ENCODE data around the gene SPIRE2. TPM values are rescaled to one million over a fixed set of nuclear protein-coding genes. Genes with fewer than 3 reads are reported as not detected.

SPIRE2 gene
- total RNA-seq, 1 experiment from 2014 or later = 3.8 TPM

- intact Hi-C loops (cut with micrococcal nuclease) = no loop called here
- Mint-ChIP-seq H3K27me3 (ENCODE audit: insufficient read depth, unreplicated experiment) (no peaks in the 10 kb centered on the region), H3K4me3 (ENCODE audit: unreplicated experiment) (no peak overlapping the region), H3K27ac (ENCODE audit: low read depth, unreplicated experiment) (no peak overlapping the region), H3K9me3 (ENCODE audit: unreplicated experiment) (no peaks in the 10 kb centered on the region), H3K36me3 (ENCODE audit: insufficient read depth, unreplicated experiment) (no peaks in the 10 kb centered on the region), H3K4me1 (ENCODE audit: insufficient read depth, unreplicated experiment) (no peaks in the 10 kb centered on the region)
- DNase-seq (ENCODE audit: unreplicated experiment) = no peak
- no TSS peak for BruUV-seq (replicated peaks)
- POLR2A ChIA-PET = interaction anchor here (0.6 kb wide), 1 partner anchor 36 kb away, joined by 3 read pairs; no protein-coding TSS in a partner anchor
- TF ChIP-seq, protein P1, sequence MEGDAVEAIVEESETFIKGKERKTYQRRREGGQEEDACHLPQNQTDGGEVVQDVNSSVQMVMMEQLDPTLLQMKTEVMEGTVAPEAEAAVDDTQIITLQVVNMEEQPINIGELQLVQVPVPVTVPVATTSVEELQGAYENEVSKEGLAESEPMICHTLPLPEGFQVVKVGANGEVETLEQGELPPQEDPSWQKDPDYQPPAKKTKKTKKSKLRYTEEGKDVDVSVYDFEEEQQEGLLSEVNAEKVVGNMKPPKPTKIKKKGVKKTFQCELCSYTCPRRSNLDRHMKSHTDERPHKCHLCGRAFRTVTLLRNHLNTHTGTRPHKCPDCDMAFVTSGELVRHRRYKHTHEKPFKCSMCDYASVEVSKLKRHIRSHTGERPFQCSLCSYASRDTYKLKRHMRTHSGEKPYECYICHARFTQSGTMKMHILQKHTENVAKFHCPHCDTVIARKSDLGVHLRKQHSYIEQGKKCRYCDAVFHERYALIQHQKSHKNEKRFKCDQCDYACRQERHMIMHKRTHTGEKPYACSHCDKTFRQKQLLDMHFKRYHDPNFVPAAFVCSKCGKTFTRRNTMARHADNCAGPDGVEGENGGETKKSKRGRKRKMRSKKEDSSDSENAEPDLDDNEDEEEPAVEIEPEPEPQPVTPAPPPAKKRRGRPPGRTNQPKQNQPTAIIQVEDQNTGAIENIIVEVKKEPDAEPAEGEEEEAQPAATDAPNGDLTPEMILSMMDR (IDR thresholded peaks at IDR 0.05; ENCODE audit: unreplicated experiment) = no peak
- CTCF ChIA-PET = interaction anchor here (0.6 kb wide), 1 partner anchor 93 kb away, joined by 3 read pairs; no protein-coding TSS in a partner anchor
Observed at GRCh38 chr16:89844739-89845339, 16.6 kb downstream of the SPIRE2 start.

GRCh38 chr16:89845417-89845816 is 17.1 kb downstream of the SPIRE2 start:
- Mint-ChIP-seq H3K27me3 (ENCODE audit: insufficient read depth, unreplicated experiment) (no peaks in the 10 kb centered on the region), H3K4me1 (ENCODE audit: insufficient read depth, unreplicated experiment) (no peaks in the 10 kb centered on the region), H3K36me3 (ENCODE audit: insufficient read depth, unreplicated experiment) (no peaks in the 10 kb centered on the region), H3K4me3 (ENCODE audit: unreplicated experiment) (no peak overlapping the region), H3K9me3 (ENCODE audit: unreplicated experiment) (no peaks in the 10 kb centered on the region), H3K27ac (ENCODE audit: low read depth, unreplicated experiment) (no peak overlapping the region)
- intact Hi-C loops (cut with micrococcal nuclease) = no loop called here
- no peak for DNase-seq (ENCODE audit: unreplicated experiment)
- TF ChIP-seq, protein P1 (IDR thresholded peaks at IDR 0.05; ENCODE audit: unreplicated experiment) = no peak
- BruUV-seq (replicated peaks) = no TSS peak
- ChIA-PET POLR2A (no interaction called here), CTCF (interaction anchor here (1.2 kb wide), 1 partner anchor 15 kb away, joined by 5 read pairs; no protein-coding TSS in a partner anchor)

DNA sequence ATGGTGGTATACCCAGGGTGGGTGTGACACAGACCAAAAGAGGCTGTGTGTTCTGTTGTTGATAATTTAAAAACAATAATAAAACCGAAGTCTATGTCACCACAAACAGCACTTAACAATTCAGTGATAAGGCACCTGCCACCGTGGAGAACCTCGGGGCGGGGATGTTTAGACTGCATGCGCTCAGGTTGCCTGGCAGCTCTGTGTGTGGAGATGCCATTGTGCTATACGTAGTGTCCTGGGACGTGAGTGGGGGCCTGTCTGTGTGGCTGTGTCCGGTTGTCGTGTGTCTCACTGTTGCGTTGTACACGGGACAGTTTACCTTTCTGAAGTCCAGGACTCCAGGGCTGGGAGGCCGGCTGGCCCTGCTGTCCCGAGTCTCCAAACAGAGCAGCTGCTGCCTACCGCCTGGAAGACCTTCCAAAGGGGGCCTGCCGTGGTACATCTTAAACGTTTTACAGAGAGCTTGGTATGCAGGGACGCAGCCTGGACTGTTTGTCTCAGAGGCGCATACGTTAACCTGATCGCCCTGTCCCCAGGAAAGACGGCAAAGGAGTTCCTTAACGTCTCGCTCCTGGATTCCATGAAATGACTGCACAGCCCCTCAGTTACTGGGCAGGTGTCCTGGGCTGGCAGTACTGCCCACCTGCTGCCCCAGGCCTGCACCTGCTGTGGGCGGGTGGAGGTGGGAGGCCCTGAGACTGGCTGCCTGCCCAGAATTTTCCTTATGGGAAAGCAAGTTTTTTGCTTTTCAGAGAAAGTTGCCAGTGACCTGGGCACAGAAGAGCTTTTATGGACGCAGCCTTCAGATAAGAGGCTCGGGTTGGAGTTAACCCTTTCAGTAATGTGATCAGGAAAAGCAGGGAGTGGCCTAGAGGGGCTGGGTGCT is 19.0 kb downstream of the SPIRE2 start:
- Mint-ChIP-seq H3K4me3 (ENCODE audit: unreplicated experiment) (no peak overlapping the region), H3K4me1 (ENCODE audit: insufficient read depth, unreplicated experiment) (no peaks in the 10 kb centered on the region), H3K27ac (ENCODE audit: low read depth, unreplicated experiment) (no peak overlapping the region), H3K27me3 (ENCODE audit: insufficient read depth, unreplicated experiment) (no peaks in the 10 kb centered on the region), H3K36me3 (ENCODE audit: insufficient read depth, unreplicated experiment) (peaks cover 5% of the 10 kb centered on the region), H3K9me3 (ENCODE audit: unreplicated experiment) (no peaks in the 10 kb centered on the region)
- ChIA-PET POLR2A (interaction anchor here (0.7 kb wide), 1 partner anchor 30 kb away, joined by 3 read pairs; no protein-coding TSS in a partner anchor), CTCF (interaction anchor here (0.7 kb wide), 1 partner anchor 8 kb away, joined by 3 read pairs; no protein-coding TSS in a partner anchor)
- no TSS peak for BruUV-seq (replicated peaks)
- TF ChIP-seq, protein P1 (IDR thresholded peaks at IDR 0.05; ENCODE audit: unreplicated experiment) = no peak
- intact Hi-C loops (cut with micrococcal nuclease) = no loop called here
- DNase-seq (ENCODE audit: unreplicated experiment) = no peak

DNA sequence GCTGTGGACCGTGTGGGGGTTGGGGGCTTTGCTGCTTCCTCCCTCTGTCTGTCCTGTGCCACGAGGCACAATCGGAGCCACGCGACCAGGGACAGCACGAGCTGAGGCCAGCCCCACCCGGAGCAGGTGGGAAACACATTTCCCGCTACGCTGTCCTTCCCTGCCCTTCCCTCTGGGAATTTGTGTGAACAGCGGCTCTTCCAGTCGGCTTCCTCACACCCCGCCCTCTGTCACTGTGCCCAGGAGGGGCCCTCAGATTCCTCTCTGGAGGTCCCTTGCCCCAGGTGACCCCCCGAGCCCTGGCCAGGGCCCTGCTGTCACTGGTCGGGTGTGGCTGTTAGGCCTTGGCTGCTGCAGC is 19.6 kb downstream of the SPIRE2 start:
- DNase-seq (ENCODE audit: unreplicated experiment) = no peak
- TF ChIP-seq, protein P1 (IDR thresholded peaks at IDR 0.05; ENCODE audit: unreplicated experiment) = no peak
- H3K4me1 Mint-ChIP-seq (ENCODE audit: insufficient read depth, unreplicated experiment) = no peaks in the 10 kb centered on the region
- ChIA-PET CTCF (no interaction called here), POLR2A (no interaction called here)
- no peaks in the 10 kb centered on the region for H3K27me3 Mint-ChIP-seq (ENCODE audit: insufficient read depth, unreplicated experiment)
- peaks cover 5% of the 10 kb centered on the region for H3K36me3 Mint-ChIP-seq (ENCODE audit: insufficient read depth, unreplicated experiment)
- no peak overlapping the region for H3K4me3 Mint-ChIP-seq (ENCODE audit: unreplicated experiment)
- BruUV-seq (replicated peaks) = no TSS peak
- no peaks in the 10 kb centered on the region for H3K9me3 Mint-ChIP-seq (ENCODE audit: unreplicated experiment)
- intact Hi-C loops (cut with micrococcal nuclease) = no loop called here
- no peak overlapping the region for H3K27ac Mint-ChIP-seq (ENCODE audit: low read depth, unreplicated experiment)

Measured in MCF 10A (cell line).